NCI-H69 (cell line): ENCODE results near the gene BEX2.
"Not testable (repeated sequence)": the region's sequence is repeated elsewhere in the genome, so short reads cannot be mapped to it uniquely, and the experiment has no call there.

Experiments used
- DNase-seq: peaks from one replicate; lab custom pipeline; 2025; lab: John Stamatoyannopoulos, UW

Gene BEX2

GRCh38 chrX:103310555-103311398 lies at the start of gene BEX2:
TSS of gene BEX2 (minus strand) at chrX:103310990. CDS start at chrX:103309976, 1,014 bp downstream.
- DNase-seq, result peak; percentile 57

GRCh38 chrX:103360092-103360491 lies 49.3 kb upstream of the BEX2 start:
- no peak for DNase-seq

- DNase-seq, result not testable (repeated sequence)
Measured at GRCh38 chrX:103359605-103360004, 48.8 kb upstream of the BEX2 start.

GRCh38 chrX:103357871-103358270 lies 47.1 kb upstream of the BEX2 start:
- DNase-seq, result no peak

- DNase-seq, result peak; percentile 0
Measured at GRCh38 chrX:103356858-103357257, 46.1 kb upstream of the BEX2 start.

- DNase-seq, result peak; percentile 5
Measured at GRCh38 chrX:103356130-103356798, 45.5 kb upstream of the BEX2 start, which contains the start of gene TCEAL9. TSS of gene TCEAL9 (plus strand) at chrX:103356506. CDS start at chrX:103357685, 1,179 bp downstream.

- DNase-seq, result no peak
Measured at GRCh38 chrX:103347682-103348397, 37.0 kb upstream of the BEX2 start.

GRCh38 chrX:103344606-103345005 lies 33.8 kb upstream of the BEX2 start:
- DNase-seq, result no peak

- DNase-seq, result peak; percentile 0
Measured at GRCh38 chrX:103343105-103343504, 32.3 kb upstream of the BEX2 start.

GRCh38 chrX:103338663-103339062 lies 27.9 kb upstream of the BEX2 start:
- DNase-seq, result no peak

- no peak for DNase-seq
Measured at GRCh38 chrX:103330681-103331288, 20.0 kb upstream of the BEX2 start.

GRCh38 chrX:103329991-103330390 lies 19.2 kb upstream of the BEX2 start, which contains the start of gene TCEAL7:
TSS of gene TCEAL7 (plus strand) at chrX:103330239. CDS start at chrX:103331404, 1,165 bp downstream.
- DNase-seq, result no peak

- DNase-seq, result no peak
Measured at GRCh38 chrX:103311399-103311780, 600 bp upstream of the BEX2 start.

- DNase-seq, result no peak
Measured at GRCh38 chrX:103309860-103310554, 783 bp downstream of the BEX2 start.

- DNase-seq, result not testable (repeated sequence)
Measured at GRCh38 chrX:103305666-103306065, 5.1 kb downstream of the BEX2 start.

- DNase-seq, result no peak
Measured at GRCh38 chrX:103304705-103305104, 6.1 kb downstream of the BEX2 start.

- no peak for DNase-seq
Measured at GRCh38 chrX:103293118-103293517, 17.7 kb downstream of the BEX2 start.

GRCh38 chrX:103279624-103280023 lies 31.2 kb downstream of the BEX2 start:
- DNase-seq, result no peak

- DNase-seq, result no peak
Measured at GRCh38 chrX:103276581-103277002, 34.2 kb downstream of the BEX2 start, which contains the start of gene TCEAL5. TSS of gene TCEAL5 (minus strand) at chrX:103276750. CDS start at chrX:103274563, 2,187 bp downstream.

- DNase-seq, result no peak
Measured at GRCh38 chrX:103275947-103276567, 34.7 kb downstream of the BEX2 start.

- no peak for DNase-seq
Measured at GRCh38 chrX:103274284-103274683, 36.5 kb downstream of the BEX2 start.
